Measurements from ENCODE around the gene LIN28B.

LIN28B gene

DNA sequence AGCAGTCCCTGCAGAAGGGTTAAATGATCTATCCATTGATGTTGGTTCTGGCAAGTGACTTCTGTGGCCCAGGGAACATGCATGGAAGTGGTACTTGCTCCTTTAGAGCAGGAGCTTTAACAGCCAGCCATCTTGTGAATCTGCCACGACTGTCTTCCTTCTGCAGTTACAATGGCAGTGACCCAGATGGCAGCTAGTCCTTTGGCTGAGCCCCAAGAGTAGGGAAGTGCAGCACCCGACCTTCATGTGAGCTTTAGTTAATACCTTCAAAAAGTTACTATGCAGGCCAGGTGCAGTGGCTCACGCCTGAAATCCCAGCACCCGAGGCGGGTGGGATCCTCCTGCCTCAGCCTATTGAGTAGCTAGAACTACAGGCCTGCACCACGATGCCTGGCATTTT is 156.5 kb downstream of the LIN28B start:
- no peak for DNase-seq

- no peak for DNase-seq
Measured at GRCh38 chr6:105116150-105116549, 159.2 kb downstream of the LIN28B start.

DNA sequence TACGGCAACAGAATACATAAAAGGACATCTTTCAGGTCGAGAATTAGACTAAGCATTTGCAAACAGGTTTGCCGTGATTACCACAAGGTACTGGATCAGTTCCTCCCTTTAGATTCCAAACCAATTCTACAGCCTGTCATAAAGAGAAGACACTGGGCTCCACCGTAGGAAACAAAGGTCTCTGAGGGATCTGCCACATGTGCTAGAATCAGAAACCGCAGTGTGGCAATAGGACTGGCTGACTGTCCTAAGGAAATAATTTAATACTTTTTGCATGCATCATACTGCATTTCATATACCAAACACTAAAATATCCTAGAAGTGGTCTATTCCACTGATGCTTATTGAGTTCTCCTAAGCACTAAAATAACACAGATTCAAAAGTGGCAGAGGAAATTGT is 163.7 kb downstream of the LIN28B start:
- no peak for DNase-seq

DNA sequence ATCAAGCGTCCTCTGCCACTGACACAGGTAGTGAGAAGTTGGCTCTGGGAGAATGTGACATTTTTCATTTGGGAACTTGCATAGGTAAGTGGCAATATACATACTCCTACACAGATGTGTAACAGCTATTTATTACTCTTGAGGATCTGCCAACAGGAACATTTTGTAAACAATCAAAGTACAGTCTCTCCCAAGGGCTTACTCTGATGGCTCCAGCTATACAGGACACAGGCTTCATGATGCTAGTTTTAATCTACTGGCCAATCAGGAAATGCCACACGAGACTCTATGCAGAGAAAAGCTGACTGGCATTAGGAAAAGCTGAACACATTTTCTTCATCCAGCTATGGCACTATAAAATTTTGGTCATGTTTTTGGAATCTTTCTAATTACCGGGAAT is 165.1 kb downstream of the LIN28B start:
- no peak for DNase-seq

- no peak for DNase-seq
Measured at GRCh38 chr6:105122717-105123116, 165.8 kb downstream of the LIN28B start.
